Neural cell (in vitro differentiated cells): ENCODE measurements around the gene GPR21. TPM values are rescaled to one million over a fixed set of nuclear protein-coding genes. Genes with fewer than 3 reads are reported as not detected.

Experiments
- H2AFZ ChIP-seq: fragments of 200-600, 300-800 bp; sonication (generic), shearing (Covaris generic); 2 replicates; pipeline ENCODE4 v1.6.0; 2014; ENCODE audit warnings: low read depth, mild to moderate bottlenecking, antibody characterized with exemption, low read length, moderate library complexity
- H3F3A ChIP-seq: fragments of 200-600 bp; shearing (Covaris generic); 2 replicates; pipeline ENCODE4 v1.6.1; 2016; ENCODE audit warnings: mild to moderate bottlenecking, moderate library complexity, mixed read lengths, antibody characterized with exemption, low read length; ENCODE audit not compliant: insufficient read depth, poor library complexity, severe bottlenecking
- H3K27ac ChIP-seq: fragments of 200-600, 300-800 bp; sonication (generic), shearing (Covaris generic); 2 replicates; pipeline ENCODE4 v1.5.1; 2014; ENCODE audit warnings: mild to moderate bottlenecking, low read length, moderate library complexity
- H3K27me3 ChIP-seq: fragments of 300-800, 200-600 bp; sonication (generic), shearing (Covaris generic); 2 replicates; pipeline ENCODE4 v1.6.0; 2014; ENCODE audit warnings: mild to moderate bottlenecking, low read depth, low read length, moderate library complexity; ENCODE audit not compliant: insufficient read depth
- H3K36me3 ChIP-seq: fragments of 300-800, 200-600 bp; sonication (generic), shearing (Covaris generic); 2 replicates; pipeline ENCODE4 v1.5.1; 2014; ENCODE audit warnings: mild to moderate bottlenecking, antibody characterized with exemption, low read length, moderate library complexity; ENCODE audit not compliant: insufficient read depth
- H3K4me2 ChIP-seq: fragments of 300-800, 200-600 bp; sonication (generic), shearing (Covaris generic); 2 replicates; pipeline ENCODE4 v1.6.0; 2014; ENCODE audit warnings: mild to moderate bottlenecking, low read length
- H3K4me3 ChIP-seq: fragments of 300-800, 200-600 bp; sonication (generic), shearing (Covaris generic); 2 replicates; pipeline ENCODE4 v1.5.1; 2014; ENCODE audit warnings: mild to moderate bottlenecking, low read length, moderate library complexity
- H3K79me2 ChIP-seq: fragments of 200-600 bp; shearing (Covaris generic); replicated peaks from 2 replicates; pipeline ENCODE4 v1.6.0; 2014; ENCODE audit warnings: mild to moderate bottlenecking, low read length, moderate library complexity; ENCODE audit not compliant: insufficient read depth
- H3K9ac ChIP-seq: fragments of 300-800, 200-600 bp; sonication (generic), shearing (Covaris generic); 2 replicates; pipeline ENCODE4 v1.6.1; 2016; ENCODE audit warnings: mild to moderate bottlenecking, low read length, mixed read lengths
- H3K9me2 ChIP-seq: fragments of 200-600 bp; shearing (Covaris generic); 2 replicates; pipeline ENCODE4 v1.6.1; 2016; ENCODE audit warnings: mild to moderate bottlenecking, low read length, mixed read lengths; ENCODE audit not compliant: insufficient read depth
- H3K9me3 ChIP-seq: fragments of 200-600, 300-800 bp; sonication (generic), shearing (Covaris generic); 2 replicates; pipeline ENCODE4 v1.6.1; 2016; ENCODE audit warnings: mild to moderate bottlenecking, mixed run types, low read length, moderate library complexity, mixed read lengths
- H4K20me1 ChIP-seq: fragments of 200-600 bp; shearing (Covaris generic); 2 replicates; pipeline ENCODE4 v1.6.1; 2016; ENCODE audit warnings: mild to moderate bottlenecking, mixed run types; ENCODE audit not compliant: insufficient read depth
- EP300 ChIP-seq: fragments of 450-650 bp; conservative IDR thresholded peaks from 2 replicates; pipeline ENCODE4 v1.6.1; 2014; ENCODE audit warnings: antibody characterized with exemption, mild to moderate bottlenecking, moderate library complexity; ENCODE audit not compliant: poor library complexity, severe bottlenecking
- EZH2 ChIP-seq: fragments of 200-600, 300-800 bp; shearing (Covaris generic), sonication (generic); IDR thresholded peaks from 2 replicates; pipeline ENCODE4 v1.6.1; 2014; ENCODE audit warnings: antibody characterized with exemption, low read length, borderline replicate concordance, mild to moderate bottlenecking; ENCODE audit not compliant: insufficient read depth, poor library complexity, severe bottlenecking
- MXI1 ChIP-seq: fragments of 450-650 bp; conservative IDR thresholded peaks from 2 replicates; pipeline ENCODE4 v1.6.1; 2014; ENCODE audit warnings: antibody characterized with exemption, mild to moderate bottlenecking; ENCODE audit not compliant: poor library complexity, severe bottlenecking
- POLR2AphosphoS5 ChIP-seq: IDR thresholded peaks from 2 replicates; pipeline ENCODE4 v1.6.1; 2012
- RAD21 ChIP-seq: fragments of 450-650 bp; conservative IDR thresholded peaks from 2 replicates; pipeline ENCODE4 v1.6.1; 2014; ENCODE audit warnings: antibody characterized with exemption, mild to moderate bottlenecking, moderate library complexity
- SMC3 ChIP-seq: fragments of 450-650 bp; conservative IDR thresholded peaks from 2 replicates; pipeline ENCODE4 v1.6.1; 2014; ENCODE audit warnings: antibody characterized with exemption, mild to moderate bottlenecking, moderate library complexity; ENCODE audit not compliant: poor library complexity
- TAF1 ChIP-seq: IDR thresholded peaks from 2 replicates; pipeline ENCODE4 v1.6.1; 2012; ENCODE audit warnings: low read depth
- polyA plus RNA-seq: library from polyadenylated mRNA; depleted of rRNA; stranded (reverse); fragments of >200 nt; gene quantifications from 2 replicates; pipeline ENCODE4 v1.2.3, GENCODE V29; 2014
- TF ChIP-seq, protein P1 (sequence below): fragments of 450-650 bp; IDR thresholded peaks from 2 replicates; pipeline ENCODE4 v1.5.1; 2014; ENCODE audit warnings: antibody characterized with exemption, mild to moderate bottlenecking, moderate library complexity; ENCODE audit not compliant: poor library complexity, severe bottlenecking
- TF ChIP-seq, protein P2 (sequence below): IDR thresholded peaks from 2 replicates; pipeline ENCODE4 v1.6.1; 2012; ENCODE audit warnings: borderline replicate concordance

The GPR21 gene
- polyA plus RNA-seq, 1 donor from 2014 or later, result 2.2 TPM

DNA sequence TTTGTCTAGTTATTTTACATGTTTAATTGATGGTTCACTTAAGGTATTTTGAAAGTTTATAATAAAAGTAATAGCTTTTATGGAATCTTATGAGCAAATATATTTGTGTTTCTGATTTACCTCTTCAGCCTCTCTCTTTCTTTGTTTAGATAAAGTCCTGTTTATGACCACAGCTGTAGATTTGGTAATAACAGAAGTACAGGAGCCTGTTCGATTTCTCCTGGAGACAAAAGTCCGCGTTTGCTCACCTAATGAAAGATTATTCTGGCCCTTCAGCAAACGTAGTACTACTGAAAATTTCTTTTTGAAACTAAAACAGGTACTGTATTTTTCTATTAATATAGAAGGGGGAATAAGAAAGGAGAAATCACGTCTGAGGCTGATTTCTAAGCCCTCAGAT, 35.0 kb upstream of the GPR21 start:
- Histone ChIP-seq H2AFZ (no peak overlapping the region), H3K36me3 (no peaks in the 10 kb centered on the region), H3F3A (no peaks in the 10 kb centered on the region), H3K9me3 (no peaks in the 10 kb centered on the region), H3K27me3 (no peaks in the 10 kb centered on the region), H3K79me2 (no peaks in the 10 kb centered on the region), H3K27ac (no peak overlapping the region), H4K20me1 (no peaks in the 10 kb centered on the region), H3K4me2 (no peak overlapping the region), H3K9me2 (no peaks in the 10 kb centered on the region), H3K9ac (no peak overlapping the region), H3K4me3 (no peak overlapping the region)
- no peak for TF ChIP-seq MXI1
- TF ChIP-seq, protein P1, sequence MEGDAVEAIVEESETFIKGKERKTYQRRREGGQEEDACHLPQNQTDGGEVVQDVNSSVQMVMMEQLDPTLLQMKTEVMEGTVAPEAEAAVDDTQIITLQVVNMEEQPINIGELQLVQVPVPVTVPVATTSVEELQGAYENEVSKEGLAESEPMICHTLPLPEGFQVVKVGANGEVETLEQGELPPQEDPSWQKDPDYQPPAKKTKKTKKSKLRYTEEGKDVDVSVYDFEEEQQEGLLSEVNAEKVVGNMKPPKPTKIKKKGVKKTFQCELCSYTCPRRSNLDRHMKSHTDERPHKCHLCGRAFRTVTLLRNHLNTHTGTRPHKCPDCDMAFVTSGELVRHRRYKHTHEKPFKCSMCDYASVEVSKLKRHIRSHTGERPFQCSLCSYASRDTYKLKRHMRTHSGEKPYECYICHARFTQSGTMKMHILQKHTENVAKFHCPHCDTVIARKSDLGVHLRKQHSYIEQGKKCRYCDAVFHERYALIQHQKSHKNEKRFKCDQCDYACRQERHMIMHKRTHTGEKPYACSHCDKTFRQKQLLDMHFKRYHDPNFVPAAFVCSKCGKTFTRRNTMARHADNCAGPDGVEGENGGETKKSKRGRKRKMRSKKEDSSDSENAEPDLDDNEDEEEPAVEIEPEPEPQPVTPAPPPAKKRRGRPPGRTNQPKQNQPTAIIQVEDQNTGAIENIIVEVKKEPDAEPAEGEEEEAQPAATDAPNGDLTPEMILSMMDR, result no peak
- TF ChIP-seq EP300, result no peak
- TF ChIP-seq, protein P2, sequence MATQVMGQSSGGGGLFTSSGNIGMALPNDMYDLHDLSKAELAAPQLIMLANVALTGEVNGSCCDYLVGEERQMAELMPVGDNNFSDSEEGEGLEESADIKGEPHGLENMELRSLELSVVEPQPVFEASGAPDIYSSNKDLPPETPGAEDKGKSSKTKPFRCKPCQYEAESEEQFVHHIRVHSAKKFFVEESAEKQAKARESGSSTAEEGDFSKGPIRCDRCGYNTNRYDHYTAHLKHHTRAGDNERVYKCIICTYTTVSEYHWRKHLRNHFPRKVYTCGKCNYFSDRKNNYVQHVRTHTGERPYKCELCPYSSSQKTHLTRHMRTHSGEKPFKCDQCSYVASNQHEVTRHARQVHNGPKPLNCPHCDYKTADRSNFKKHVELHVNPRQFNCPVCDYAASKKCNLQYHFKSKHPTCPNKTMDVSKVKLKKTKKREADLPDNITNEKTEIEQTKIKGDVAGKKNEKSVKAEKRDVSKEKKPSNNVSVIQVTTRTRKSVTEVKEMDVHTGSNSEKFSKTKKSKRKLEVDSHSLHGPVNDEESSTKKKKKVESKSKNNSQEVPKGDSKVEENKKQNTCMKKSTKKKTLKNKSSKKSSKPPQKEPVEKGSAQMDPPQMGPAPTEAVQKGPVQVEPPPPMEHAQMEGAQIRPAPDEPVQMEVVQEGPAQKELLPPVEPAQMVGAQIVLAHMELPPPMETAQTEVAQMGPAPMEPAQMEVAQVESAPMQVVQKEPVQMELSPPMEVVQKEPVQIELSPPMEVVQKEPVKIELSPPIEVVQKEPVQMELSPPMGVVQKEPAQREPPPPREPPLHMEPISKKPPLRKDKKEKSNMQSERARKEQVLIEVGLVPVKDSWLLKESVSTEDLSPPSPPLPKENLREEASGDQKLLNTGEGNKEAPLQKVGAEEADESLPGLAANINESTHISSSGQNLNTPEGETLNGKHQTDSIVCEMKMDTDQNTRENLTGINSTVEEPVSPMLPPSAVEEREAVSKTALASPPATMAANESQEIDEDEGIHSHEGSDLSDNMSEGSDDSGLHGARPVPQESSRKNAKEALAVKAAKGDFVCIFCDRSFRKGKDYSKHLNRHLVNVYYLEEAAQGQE, result no peak
- no peak for TF ChIP-seq RAD21
- TF ChIP-seq TAF1, result no peak
- TF ChIP-seq SMC3, result no peak
- no peak for TF ChIP-seq POLR2AphosphoS5
- no peak for TF ChIP-seq EZH2

DNA sequence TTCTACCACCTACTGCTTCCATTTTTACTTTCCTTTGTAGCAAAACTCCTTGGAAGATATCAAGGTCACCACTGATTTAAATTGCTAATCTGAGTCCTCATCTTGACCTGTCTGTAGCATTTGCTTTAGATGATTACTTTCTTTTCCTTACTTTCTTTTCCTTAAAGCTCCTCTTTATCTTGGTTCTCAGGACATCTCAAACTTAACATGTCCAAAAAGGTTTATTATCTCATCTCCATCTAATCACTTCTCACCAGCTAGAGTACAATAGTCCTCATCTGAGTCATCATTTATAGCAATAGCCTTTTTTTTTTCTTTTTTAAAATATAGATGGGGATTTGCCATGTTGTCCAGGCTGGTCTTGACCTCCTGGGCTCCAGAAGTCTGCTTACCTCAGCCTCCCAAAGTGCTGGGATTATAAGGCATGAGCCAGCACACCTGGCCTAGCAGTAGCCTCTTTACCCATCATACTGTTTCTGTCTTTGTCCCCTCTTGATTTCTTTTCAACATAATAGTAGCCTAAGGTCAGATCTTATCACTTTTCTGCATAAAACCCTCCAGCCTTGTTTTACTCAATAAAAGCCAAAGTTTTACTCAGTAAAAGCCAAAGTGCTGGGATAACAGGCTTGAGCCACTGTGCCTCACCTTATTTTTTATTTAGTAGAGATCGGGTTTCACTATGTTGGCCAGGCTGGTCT, 32.9 kb upstream of the GPR21 start:
- Histone ChIP-seq H3K27me3 (no peaks in the 10 kb centered on the region), H3K79me2 (no peaks in the 10 kb centered on the region), H3K4me2 (no peak overlapping the region), H3F3A (no peaks in the 10 kb centered on the region), H3K9me2 (no peaks in the 10 kb centered on the region), H3K9me3 (no peaks in the 10 kb centered on the region), H4K20me1 (no peaks in the 10 kb centered on the region), H2AFZ (no peak overlapping the region), H3K9ac (no peak overlapping the region), H3K27ac (no peak overlapping the region), H3K4me3 (no peak overlapping the region), H3K36me3 (no peaks in the 10 kb centered on the region)
- TF ChIP-seq TAF1 (no peak), SMC3 (no peak), MXI1 (no peak), EZH2 (no peak), POLR2AphosphoS5 (no peak), RAD21 (no peak), EP300 (no peak)
- TF ChIP-seq, protein P2, result no peak
- TF ChIP-seq, protein P1, result no peak
